HepG2 (cell line): ENCODE results near the gene PTPRN. TPM values are rescaled to one million over a fixed set of nuclear protein-coding genes. Genes with fewer than 3 reads are reported as not detected.
A peak's percentile ranks its signal among the peaks of the same experiment; 100 is the strongest.

Experiments
- ATAC-seq: fragments of 200-7000 bp; cut with Tn5 transposase; 3 replicates; pipeline ENCODE4 v1.9.1; 2020; ENCODE audit warnings: mild to moderate bottlenecking, moderate library complexity
- BruUV-seq: library from RNA; stranded (reverse); fragments of 400-500 nt; replicated peaks from 2 replicates; lab custom pipeline; 2021; lab: Mats Ljungman, UMichigan
- CTCF ChIA-PET: fragments of 300-600 bp; formaldehyde crosslinking; extraction: SDS; loops from one replicate; lab custom pipeline; 2021; ENCODE audit warnings: low total read pairs, inconsistent platforms, low intra/inter-chr PET ratio; lab: Yijun Ruan, JAX
- POLR2A ChIA-PET: fragments of 350-600 bp; sonication (Branson Sonifier 250); formaldehyde crosslinking; loops from one replicate; lab custom pipeline; 2020; ENCODE audit warnings: antibody characterized with exemption, inconsistent platforms; lab: Yijun Ruan, JAX
- DNase-seq: peaks from one replicate; pipeline ENCODE4 v3.0.0-alpha.2; 2015; ENCODE audit warnings: low spot score
- FAIRE-seq: peaks from 3 replicates; lab custom pipeline; 2011; peaks lifted over from hg19 to GRCh38; lab: Jason Lieb, UNC
- H2AFZ ChIP-seq: one replicate; pipeline ENCODE4 v1.6.1; 2011; ENCODE audit warnings: low read length, inconsistent platforms
- H3K27ac ChIP-seq: fragments of 300-600 bp; 3 replicates; pipeline ENCODE4 v1.8.0; 2011; ENCODE audit warnings: mixed run types, mild to moderate bottlenecking, mixed read lengths, low read length, inconsistent platforms; ENCODE audit not compliant: insufficient read depth; ENCODE audit errors: extremely low read length
- H3K27me3 ChIP-seq, 2 experiments: fragments of 200-600 bp in 1 of 2; 2 replicates in 1 of 2; 3 replicates in 1 of 2; pipeline versions ENCODE4 v1.6.0 to v1.8.0; 2011; ENCODE audit warnings: low read length in 2 of 2, mild to moderate bottlenecking in 2 of 2, moderate library complexity in 2 of 2, inconsistent platforms in 1 of 2; ENCODE audit not compliant: insufficient read depth in 2 of 2, control insufficient read depth in 1 of 2
- H3K36me3 ChIP-seq, 2 experiments: fragments of 200-600 bp in 1 of 2; replicated peaks in 1 of 2; 2 replicates in 1 of 2; 3 replicates in 1 of 2; pipeline versions ENCODE4 v1.5.1 to v1.8.0; 2011; ENCODE audit warnings: low read length in 2 of 2, inconsistent platforms in 1 of 2; ENCODE audit not compliant: insufficient read depth in 2 of 2, control insufficient read depth in 1 of 2
- H3K4me1 ChIP-seq: 2 replicates; pipeline ENCODE4 v1.5.1; 2012; ENCODE audit warnings: low read length, inconsistent platforms; ENCODE audit not compliant: insufficient read depth
- H3K4me2 ChIP-seq: 2 replicates; pipeline ENCODE4 v1.6.0; 2011; ENCODE audit warnings: low read depth, low read length, inconsistent platforms
- H3K4me3 ChIP-seq, 3 experiments: fragments of 200-600 bp in 1 of 3; sonication (generic), shearing (Covaris generic) in 1 of 3; replicated peaks in 1 of 3; 2 replicates each; pipeline ENCODE4 v1.5.1; 2011 to 2016; ENCODE audit warnings: low read length in 3 of 3, inconsistent platforms in 2 of 3, low read depth in 2 of 3, mild to moderate bottlenecking in 2 of 3, control low read depth in 1 of 3, mixed read lengths in 1 of 3; ENCODE audit not compliant: insufficient read depth in 1 of 3
- H3K79me2 ChIP-seq: one replicate; pipeline ENCODE4 v1.6.1; 2011; ENCODE audit warnings: low read length, inconsistent platforms; ENCODE audit not compliant: insufficient read depth
- H3K9ac ChIP-seq: 2 replicates; pipeline ENCODE4 v1.6.0; 2011; ENCODE audit warnings: mild to moderate bottlenecking, low read depth, low read length, inconsistent platforms; ENCODE audit not compliant: insufficient read depth
- H3K9me3 ChIP-seq: 2 replicates; pipeline ENCODE4 v1.5.1; 2012; ENCODE audit warnings: mild to moderate bottlenecking, low read length
- H4K20me1 ChIP-seq: 2 replicates; pipeline ENCODE4 v1.6.0; 2011; ENCODE audit warnings: inconsistent platforms, mild to moderate bottlenecking, low read length, moderate library complexity; ENCODE audit not compliant: insufficient read depth
- MATR3 ChIP-seq: sonication (generic); formaldehyde crosslinking; IDR thresholded peaks from 2 replicates; pipeline ENCODE4 v1.4.0; 2020; ENCODE audit warnings: missing genetic modification reagents
- NAIF1 ChIP-seq: sonication (generic); formaldehyde crosslinking; IDR thresholded peaks from 2 replicates; pipeline ENCODE4 v1.5.0; 2020; ENCODE audit warnings: mild to moderate bottlenecking, missing genetic modification reagents, borderline replicate concordance
- ONECUT2 ChIP-seq: sonication (generic); formaldehyde crosslinking; IDR thresholded peaks from 2 replicates; pipeline ENCODE4 v1.4.0; 2020; ENCODE audit warnings: missing genetic modification reagents
- PAWR ChIP-seq: sonication (generic); formaldehyde crosslinking; IDR thresholded peaks from 2 replicates; pipeline ENCODE4 v1.4.0; 2020; ENCODE audit warnings: missing genetic modification reagents, mild to moderate bottlenecking, borderline replicate concordance
- TBX3 ChIP-seq: fragments of 450-650 bp; IDR thresholded peaks from 2 replicates; pipeline ENCODE4 v1.6.1; 2017; ENCODE audit warnings: antibody characterized with exemption, mild to moderate bottlenecking, inconsistent platforms, borderline replicate concordance
- ZBTB1 ChIP-seq: sonication (generic); formaldehyde crosslinking; IDR thresholded peaks from 2 replicates; pipeline ENCODE4 v1.4.0; 2020; ENCODE audit warnings: missing genetic modification reagents, borderline replicate concordance
- ZNF20 ChIP-seq: sonication (generic); formaldehyde crosslinking; IDR thresholded peaks from 2 replicates; pipeline ENCODE4 v1.4.0; 2020; ENCODE audit warnings: mild to moderate bottlenecking, moderate library complexity, missing genetic modification reagents
- ZNF33B ChIP-seq: sonication (generic); formaldehyde crosslinking; IDR thresholded peaks from 2 replicates; pipeline ENCODE4 v1.5.1; 2020; ENCODE audit warnings: mild to moderate bottlenecking, missing genetic modification reagents
- ZNF34 ChIP-seq: sonication (generic); formaldehyde crosslinking; IDR thresholded peaks from 2 replicates; pipeline ENCODE4 v1.4.0; 2020; ENCODE audit warnings: mild to moderate bottlenecking, missing genetic modification reagents, borderline replicate concordance
- ZNF564 ChIP-seq: sonication (generic); formaldehyde crosslinking; IDR thresholded peaks from 2 replicates; pipeline ENCODE4 v1.8.1; 2023; ENCODE audit warnings: mild to moderate bottlenecking, missing genetic modification reagents
- ZNF629 ChIP-seq: sonication (generic); formaldehyde crosslinking; conservative IDR thresholded peaks from 2 replicates; pipeline ENCODE4 v1.5.0; 2020; ENCODE audit warnings: missing genetic modification reagents
- WGBS: methylation state at CpG from one replicate; pipeline ENCODE4 v1.1.6; 2017; ENCODE audit warnings: low lambda C conversion rate; 5-methylcytosine and 5-hydroxymethylcytosine counted together
- in situ Hi-C: cut with HindIII; loops from 2 replicates; pipeline ENCODE4 v1.10.0; 2017; ENCODE audit warnings: low pct_unique_long_range_greater_than_20kb; ENCODE audit not compliant: extremely low pct_ligation_motif_present
- intact Hi-C: fragments of 100-400 bp; cut with micrococcal nuclease; formaldehyde crosslinking; loops from one replicate; pipeline ENCODE4 v1.10.0; 2022; ENCODE audit not compliant: unreplicated experiment
- polyA plus RNA-seq, 8 experiments: library from polyadenylated mRNA; depleted of rRNA in 3 of 8; stranded (reverse) in 7 of 8; unstranded in 1 of 8; fragments of >200 nt; fragmentation: Illumina TruSeq in 4 of 8; extraction: Trizol in 4 of 8; gene quantifications; 2 replicates each; pipeline versions ENCODE4 v1.2.1 to v1.2.3, GENCODE V29; 2011 to 2016; ENCODE audit warnings: low read depth in 4 of 8, missing spikeins in 1 of 8, mixed read lengths in 1 of 8; ENCODE audit not compliant: insufficient read depth in 1 of 8
- total RNA-seq, 5 experiments: library from RNA; depleted of rRNA; stranded (reverse); fragments of >200 nt; fragmentation: Illumina TruSeq; extraction: Trizol; gene quantifications; 2 replicates each; pipeline ENCODE4 v1.2.3, GENCODE V29; 2016; ENCODE audit warnings: low read depth in 1 of 5
- TF ChIP-seq, protein P1 (sequence below): sonication (generic); formaldehyde crosslinking; conservative IDR thresholded peaks from 2 replicates; pipeline ENCODE4 v1.4.0; 2020; ENCODE audit warnings: missing genetic modification reagents
- TF ChIP-seq, protein P2 (sequence below): sonication (generic); formaldehyde crosslinking; IDR thresholded peaks from 2 replicates; pipeline ENCODE4 v1.4.0; 2020; ENCODE audit warnings: low read depth, missing genetic modification reagents

Gene PTPRN
- total and polyA plus RNA-seq, 2 of the 13 experiments (the other 11 are each of a cell fraction or from before 2014, with no cell fraction given), result 0.26 TPM; not detected in 1

GRCh38 chr2:219282375-219282774 is 26.8 kb downstream of the PTPRN start:
- ChIA-PET POLR2A (interaction anchor here (2.4 kb wide), 1 partner anchor 13 kb away, joined by 6 read pairs; no protein-coding TSS in a partner anchor), CTCF (no interaction called here)
- 91% methylated on average over 5 of the region's 5 CpGs for WGBS
- TF ChIP-seq ZBTB1 (CRISPR knock-in tag) (no peak), ZNF629 (CRISPR knock-in tag) (peak; percentile 38; the same call in 1 of the 2 replicates)
- no peak for FAIRE-seq
- no peak overlapping the region for H3K27ac ChIP-seq
- H2AFZ ChIP-seq, result no peak overlapping the region
- H3K9me3 ChIP-seq, result no peaks in the 10 kb centered on the region
- no peaks in the 10 kb centered on the region for H3K27me3 ChIP-seq
- ATAC-seq, result no peak
- no peak overlapping the region for H3K4me3 ChIP-seq
- peaks cover 32% of the 10 kb centered on the region for H3K4me1 ChIP-seq
- H3K36me3 ChIP-seq, result peaks cover 4 to 10% of the 10 kb centered on the region in 2 experiments; a peak in 4 of 5 replicates
- no peak overlapping the region for H3K9ac ChIP-seq
- in situ Hi-C loops (no loop called here), intact Hi-C loops (no loop called here)
- no peak overlapping the region for H3K4me2 ChIP-seq
- DNase-seq, result no peak
- H3K79me2 ChIP-seq, result no peaks in the 10 kb centered on the region
- BruUV-seq, result no TSS peak
- no peaks in the 10 kb centered on the region for H4K20me1 ChIP-seq

- WGBS, result 87% methylated on average over 8 of the region's 8 CpGs
- Histone ChIP-seq H3K79me2 (no peaks in the 10 kb centered on the region), H4K20me1 (no peaks in the 10 kb centered on the region), H3K27ac (no peak overlapping the region), H3K9ac (no peak overlapping the region), H3K9me3 (no peaks in the 10 kb centered on the region), H2AFZ (no peak overlapping the region), H3K36me3 (peaks cover 4 to 10% of the 10 kb centered on the region in 2 experiments; a peak in 4 of 5 replicates), H3K4me1 (peaks cover 31% of the 10 kb centered on the region), H3K4me3 (no peak overlapping the region), H3K4me2 (no peak overlapping the region), H3K27me3 (no peaks in the 10 kb centered on the region)
- CTCF ChIA-PET, result no interaction called here
- no peak for ATAC-seq
- POLR2A ChIA-PET, result interaction anchor here (1.2 to 2.4 kb wide), 3 partner anchors 11 to 63 kb away, joined by 3 to 6 read pairs (median 4); no protein-coding TSS in a partner anchor
- BruUV-seq, result no TSS peak
- intact Hi-C loops (no loop called here), in situ Hi-C loops (no loop called here)
- no peak for DNase-seq
- no peak for FAIRE-seq
- TF ChIP-seq, protein P1, sequence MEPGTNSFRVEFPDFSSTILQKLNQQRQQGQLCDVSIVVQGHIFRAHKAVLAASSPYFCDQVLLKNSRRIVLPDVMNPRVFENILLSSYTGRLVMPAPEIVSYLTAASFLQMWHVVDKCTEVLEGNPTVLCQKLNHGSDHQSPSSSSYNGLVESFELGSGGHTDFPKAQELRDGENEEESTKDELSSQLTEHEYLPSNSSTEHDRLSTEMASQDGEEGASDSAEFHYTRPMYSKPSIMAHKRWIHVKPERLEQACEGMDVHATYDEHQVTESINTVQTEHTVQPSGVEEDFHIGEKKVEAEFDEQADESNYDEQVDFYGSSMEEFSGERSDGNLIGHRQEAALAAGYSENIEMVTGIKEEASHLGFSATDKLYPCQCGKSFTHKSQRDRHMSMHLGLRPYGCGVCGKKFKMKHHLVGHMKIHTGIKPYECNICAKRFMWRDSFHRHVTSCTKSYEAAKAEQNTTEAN (CRISPR knock-in tag), result no peak
- no peak for TF ChIP-seq ZNF34 (CRISPR knock-in tag)
- TF ChIP-seq ZNF564 (CRISPR knock-in tag), result no peak
- TF ChIP-seq PAWR (CRISPR knock-in tag), result no peak
- TF ChIP-seq TBX3, result no peak
- TF ChIP-seq ZNF20 (CRISPR knock-in tag), result no peak
- no peak for TF ChIP-seq NAIF1 (CRISPR knock-in tag)
- TF ChIP-seq ONECUT2 (CRISPR knock-in tag), result no peak
- TF ChIP-seq ZNF33B (CRISPR knock-in tag), result no peak
- TF ChIP-seq, protein P2, sequence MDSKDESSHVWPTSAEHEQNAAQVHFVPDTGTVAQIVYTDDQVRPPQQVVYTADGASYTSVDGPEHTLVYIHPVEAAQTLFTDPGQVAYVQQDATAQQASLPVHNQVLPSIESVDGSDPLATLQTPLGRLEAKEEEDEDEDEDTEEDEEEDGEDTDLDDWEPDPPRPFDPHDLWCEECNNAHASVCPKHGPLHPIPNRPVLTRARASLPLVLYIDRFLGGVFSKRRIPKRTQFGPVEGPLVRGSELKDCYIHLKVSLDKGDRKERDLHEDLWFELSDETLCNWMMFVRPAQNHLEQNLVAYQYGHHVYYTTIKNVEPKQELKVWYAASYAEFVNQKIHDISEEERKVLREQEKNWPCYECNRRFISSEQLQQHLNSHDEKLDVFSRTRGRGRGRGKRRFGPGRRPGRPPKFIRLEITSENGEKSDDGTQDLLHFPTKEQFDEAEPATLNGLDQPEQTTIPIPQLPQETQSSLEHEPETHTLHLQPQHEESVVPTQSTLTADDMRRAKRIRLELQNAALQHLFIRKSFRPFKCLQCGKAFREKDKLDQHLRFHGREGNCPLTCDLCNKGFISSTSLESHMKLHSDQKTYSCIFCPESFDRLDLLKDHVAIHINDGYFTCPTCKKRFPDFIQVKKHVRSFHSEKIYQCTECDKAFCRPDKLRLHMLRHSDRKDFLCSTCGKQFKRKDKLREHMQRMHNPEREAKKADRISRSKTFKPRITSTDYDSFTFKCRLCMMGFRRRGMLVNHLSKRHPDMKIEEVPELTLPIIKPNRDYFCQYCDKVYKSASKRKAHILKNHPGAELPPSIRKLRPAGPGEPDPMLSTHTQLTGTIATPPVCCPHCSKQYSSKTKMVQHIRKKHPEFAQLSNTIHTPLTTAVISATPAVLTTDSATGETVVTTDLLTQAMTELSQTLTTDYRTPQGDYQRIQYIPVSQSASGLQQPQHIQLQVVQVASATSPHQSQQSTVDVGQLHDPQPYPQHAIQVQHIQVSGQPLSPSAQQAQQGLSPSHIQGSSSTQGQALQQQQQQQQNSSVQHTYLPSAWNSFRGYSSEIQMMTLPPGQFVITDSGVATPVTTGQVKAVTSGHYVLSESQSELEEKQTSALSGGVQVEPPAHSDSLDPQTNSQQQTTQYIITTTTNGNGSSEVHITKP (CRISPR knock-in tag), result no peak
- no peak for TF ChIP-seq MATR3 (CRISPR knock-in tag)
Observed at GRCh38 chr2:219281588-219281987, 27.6 kb downstream of the PTPRN start.
